Activated CD4-positive, alpha-beta memory T cell treated with anti-CD3 and anti-CD28 coated beads, Interleukin-2, amount 10 ng/mL, durations not matched to agents 7 days and 5 days (primary cell): ENCODE measurements around the gene MCRIP1. TPM values are rescaled to one million over a fixed set of nuclear protein-coding genes. Genes with fewer than 3 reads are reported as not detected.
A peak's percentile ranks its signal among the peaks of the same experiment; 100 is the strongest.

Experiments
- CTCF ChIA-PET: fragments of 350-600 bp; sonication (Branson Sonifier 250); formaldehyde crosslinking; loops from one replicate; lab custom pipeline; 2021; ENCODE audit warnings: antibody characterized with exemption, inconsistent platforms; lab: Charles Lee
- POLR2A ChIA-PET: fragments of 350-600 bp; sonication (Branson Sonifier 250); formaldehyde crosslinking; loops from one replicate; lab custom pipeline; 2021; ENCODE audit warnings: antibody characterized with exemption; lab: Charles Lee
- DNase-seq: peaks from one replicate; pipeline ENCODE4 v3.0.0-alpha.2; 2020
- H3K27ac Mint-ChIP-seq: one replicate; pipeline ENCODE4 v1.8.0; 2021; ENCODE audit warnings: mild to moderate bottlenecking, mixed read lengths
- H3K27me3 Mint-ChIP-seq: one replicate; pipeline ENCODE4 v1.8.0; 2021; ENCODE audit warnings: mixed read lengths
- H3K36me3 Mint-ChIP-seq: one replicate; pipeline ENCODE4 v1.8.0; 2021; ENCODE audit warnings: low read depth, mixed read lengths
- H3K4me1 Mint-ChIP-seq: one replicate; pipeline ENCODE4 v1.8.0; 2021; ENCODE audit warnings: mixed read lengths
- H3K4me3 Mint-ChIP-seq: one replicate; pipeline ENCODE4 v1.8.0; 2021; ENCODE audit warnings: mild to moderate bottlenecking, mixed read lengths
- H3K9me3 Mint-ChIP-seq: one replicate; pipeline ENCODE4 v1.8.0; 2021; ENCODE audit warnings: mixed read lengths
- total RNA-seq, 2 experiments: library from RNA; stranded (reverse); gene quantifications; one replicate each; pipeline ENCODE4 v1.2.3, GENCODE V29; 2021

MCRIP1 gene
- total RNA-seq, 2 experiments from 2014 or later: 37.1 to 38.2 TPM

DNA sequence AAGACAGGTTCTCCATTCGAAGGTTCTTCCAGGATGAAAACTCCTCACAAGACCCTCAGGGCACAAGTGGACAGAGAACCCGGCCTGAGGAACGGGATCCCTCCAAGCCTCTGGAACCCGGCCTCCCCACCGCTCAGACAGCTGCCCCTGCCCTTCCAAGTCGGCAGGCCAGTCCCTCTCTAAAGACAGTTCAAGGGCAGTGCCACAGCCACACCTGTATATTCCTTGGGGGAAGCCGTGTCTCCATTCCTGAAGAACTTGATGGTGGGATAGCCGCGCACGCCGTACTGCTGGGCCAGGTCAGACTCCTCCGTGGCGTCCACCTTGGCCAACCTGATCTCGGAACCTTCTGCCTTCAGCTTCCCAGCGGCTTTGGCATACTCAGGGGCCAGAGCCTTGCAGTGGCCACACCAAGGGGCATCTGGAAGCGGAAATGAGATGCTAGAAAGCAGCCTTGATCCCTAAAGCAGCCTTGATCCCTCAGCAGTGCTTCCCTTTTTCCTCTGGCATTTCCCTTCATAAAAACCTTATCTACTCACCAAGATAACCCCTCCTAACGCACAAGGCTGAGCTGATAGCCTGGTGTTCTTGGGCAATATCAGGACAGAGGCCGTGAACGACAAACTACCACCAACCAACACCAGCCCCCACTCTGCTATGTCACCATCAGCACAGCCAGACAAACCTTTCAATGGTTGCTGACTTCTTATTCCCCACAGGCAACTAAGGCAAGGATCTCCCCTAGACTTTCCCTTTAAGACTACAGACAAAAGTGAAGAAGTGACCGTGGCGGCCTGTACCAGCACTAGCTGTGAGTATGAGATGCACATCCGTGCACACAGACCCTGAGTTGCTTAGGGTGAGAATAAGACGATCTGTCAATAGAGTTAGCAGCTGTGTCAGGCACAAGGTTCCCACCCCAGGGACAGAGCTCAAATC lies 26.1 kb upstream of the MCRIP1 start:
- peak overlapping the region; percentile 98 for H3K4me3 Mint-ChIP-seq
- H3K27me3 Mint-ChIP-seq: no peaks in the 10 kb centered on the region
- ChIA-PET POLR2A (interaction anchor here (0.8 to 6.6 kb wide), 14 partner anchors 8 to 206 kb away, joined by 3 to 133 read pairs (median 5); partner anchors contain the start of genes ARHGDIA, ARL16, DUS1L and HGS), CTCF (interaction anchor here (1.0 to 1.3 kb wide), 3 partner anchors 11 to 156 kb away, joined by 3 to 5 read pairs (median 3); partner anchors contain the start of genes ARHGDIA, MCRIP1, MRPL12 and PPP1R27)
- H3K27ac Mint-ChIP-seq: peak overlapping the region; percentile 88
- no peaks in the 10 kb centered on the region for H3K9me3 Mint-ChIP-seq
- peaks cover 52% of the 10 kb centered on the region for H3K4me1 Mint-ChIP-seq
- H3K36me3 Mint-ChIP-seq: peaks cover 58% of the 10 kb centered on the region
- peak; percentile 20 for DNase-seq

DNA sequence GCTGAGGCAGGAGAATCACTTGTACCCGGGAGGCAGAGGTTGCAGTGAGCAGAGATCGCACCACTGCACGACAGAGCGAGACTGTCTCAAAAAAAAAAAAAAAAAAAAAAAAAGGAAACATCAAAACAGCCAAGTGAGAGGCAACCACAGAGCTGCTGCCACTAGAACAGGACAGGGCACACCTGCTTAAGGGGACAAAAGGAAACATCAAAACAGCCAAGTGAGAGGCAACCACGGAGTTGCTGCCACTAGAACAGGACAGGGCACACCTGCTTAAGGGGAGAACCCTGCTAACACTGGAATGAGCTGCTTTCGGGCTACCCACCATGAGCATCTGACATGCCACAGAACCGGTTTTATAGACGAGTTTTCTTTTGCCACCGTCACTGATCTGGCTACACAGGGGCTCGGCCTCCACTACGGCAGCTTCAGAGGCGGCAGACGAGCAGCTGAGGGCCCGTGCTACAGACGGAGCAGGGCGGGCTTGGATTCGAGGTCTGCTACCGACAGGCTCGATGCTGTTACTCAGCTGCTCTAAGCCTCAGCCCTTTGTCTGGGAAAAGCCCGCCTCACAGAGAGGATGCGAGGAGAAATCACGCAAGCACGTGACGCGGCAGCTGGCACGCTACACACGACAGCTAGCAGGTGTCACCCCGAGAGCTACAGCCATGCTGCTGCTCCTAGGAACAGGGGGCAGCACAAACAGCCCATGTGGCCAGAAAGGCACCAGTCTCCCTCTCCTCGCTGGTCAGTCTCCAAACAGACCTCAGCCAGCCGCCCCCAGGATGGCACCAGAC lies 25.3 kb upstream of the MCRIP1 start:
- CTCF ChIA-PET: no interaction called here
- Mint-ChIP-seq H3K27me3 (no peaks in the 10 kb centered on the region), H3K27ac (peak overlapping the region; percentile 88), H3K36me3 (peaks cover 60% of the 10 kb centered on the region), H3K4me1 (peaks cover 51% of the 10 kb centered on the region), H3K4me3 (peak overlapping the region; percentile 98), H3K9me3 (no peaks in the 10 kb centered on the region)
- no peak for DNase-seq
- POLR2A ChIA-PET: interaction anchor here (0.7 to 6.6 kb wide), 8 partner anchors 9 to 155 kb away, joined by 3 to 133 read pairs (median 6); partner anchors contain the start of genes ARHGDIA, MCRIP1 and MRPL12

DNA sequence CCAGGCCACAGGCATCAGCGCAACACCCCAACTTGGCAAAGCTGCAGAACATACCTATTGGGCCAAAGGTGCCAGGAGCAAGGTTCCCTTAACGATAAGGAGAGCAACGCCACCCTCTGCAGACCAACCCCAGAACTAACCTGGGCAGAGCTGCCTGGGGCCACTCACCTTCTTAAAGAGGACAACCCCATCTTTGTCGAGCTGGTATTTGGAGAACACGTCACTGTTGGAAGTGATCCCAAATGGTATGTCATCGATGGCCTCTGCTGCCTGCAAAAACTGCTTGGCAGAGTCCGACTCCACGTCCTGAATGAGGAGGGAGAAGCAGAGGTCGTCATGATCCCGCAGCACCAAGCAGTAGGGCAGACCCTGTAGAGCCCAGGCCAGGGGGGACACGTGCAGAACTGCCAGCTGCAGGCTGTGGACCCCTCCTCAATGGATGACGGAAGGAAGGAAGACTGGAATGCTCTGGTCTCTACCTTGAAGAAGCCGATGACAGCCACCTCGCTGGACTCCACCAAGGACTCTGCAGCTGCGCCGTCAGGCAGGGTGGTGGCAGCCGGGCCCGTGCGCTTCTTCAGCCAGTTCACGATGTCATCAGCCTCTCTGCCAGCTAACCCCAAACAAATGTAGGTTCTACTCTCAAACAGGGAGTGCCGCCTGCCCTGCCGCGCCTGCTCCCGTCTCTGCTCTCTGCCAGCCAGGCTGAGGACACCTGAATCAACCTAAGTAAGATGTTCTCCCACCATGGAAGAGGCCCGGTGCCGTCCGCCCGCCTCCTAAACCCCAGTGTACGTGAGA lies 22.1 kb upstream of the MCRIP1 start:
- no peaks in the 10 kb centered on the region for H3K27me3 Mint-ChIP-seq
- peaks cover 71% of the 10 kb centered on the region for H3K36me3 Mint-ChIP-seq
- H3K9me3 Mint-ChIP-seq: no peaks in the 10 kb centered on the region
- H3K4me3 Mint-ChIP-seq: no peak overlapping the region
- POLR2A ChIA-PET: interaction anchor here (0.7 to 1.8 kb wide), 8 partner anchors 12 to 124 kb away, joined by 3 to 7 read pairs (median 4); partner anchors contain the start of genes ARHGDIA, MCRIP1 and PPP1R27
- no peak overlapping the region for H3K27ac Mint-ChIP-seq
- peaks cover 38% of the 10 kb centered on the region for H3K4me1 Mint-ChIP-seq
- CTCF ChIA-PET: interaction anchor here (0.6 kb wide), 1 partner anchor 132 kb away, joined by 5 read pairs; no protein-coding TSS in a partner anchor
- DNase-seq: no peak

DNA sequence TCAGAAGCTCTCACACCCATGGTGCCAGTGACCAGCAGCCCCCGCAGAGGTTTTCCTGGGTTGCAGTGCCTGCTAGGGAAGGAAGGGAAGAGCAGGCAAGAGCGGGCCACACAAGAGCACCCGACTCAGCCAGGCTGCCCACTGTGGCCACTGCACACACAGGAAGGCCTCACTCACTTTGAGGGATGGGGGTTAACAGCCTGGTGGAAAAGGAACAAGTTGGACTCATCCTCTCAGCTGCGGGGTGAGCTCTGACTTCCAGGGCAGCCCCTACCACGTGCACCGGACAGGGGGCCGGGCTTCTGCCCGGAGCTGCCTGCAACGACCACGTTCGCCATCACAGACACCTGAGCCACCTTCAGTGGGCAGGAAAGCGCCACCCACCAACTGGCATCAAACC lies 19.1 kb upstream of the MCRIP1 start:
- ChIA-PET CTCF (no interaction called here), POLR2A (interaction anchor here (1.0 to 1.7 kb wide), 3 partner anchors 9 to 34 kb away, joined by 3 to 4 read pairs (median 3); partner anchors contain the start of gene P4HB)
- H3K27me3 Mint-ChIP-seq: no peaks in the 10 kb centered on the region
- no peak for DNase-seq
- no peaks in the 10 kb centered on the region for H3K9me3 Mint-ChIP-seq
- H3K4me3 Mint-ChIP-seq: no peak overlapping the region
- peaks cover 14% of the 10 kb centered on the region for H3K4me1 Mint-ChIP-seq
- no peak overlapping the region for H3K27ac Mint-ChIP-seq
- H3K36me3 Mint-ChIP-seq: peaks cover 52% of the 10 kb centered on the region

DNA sequence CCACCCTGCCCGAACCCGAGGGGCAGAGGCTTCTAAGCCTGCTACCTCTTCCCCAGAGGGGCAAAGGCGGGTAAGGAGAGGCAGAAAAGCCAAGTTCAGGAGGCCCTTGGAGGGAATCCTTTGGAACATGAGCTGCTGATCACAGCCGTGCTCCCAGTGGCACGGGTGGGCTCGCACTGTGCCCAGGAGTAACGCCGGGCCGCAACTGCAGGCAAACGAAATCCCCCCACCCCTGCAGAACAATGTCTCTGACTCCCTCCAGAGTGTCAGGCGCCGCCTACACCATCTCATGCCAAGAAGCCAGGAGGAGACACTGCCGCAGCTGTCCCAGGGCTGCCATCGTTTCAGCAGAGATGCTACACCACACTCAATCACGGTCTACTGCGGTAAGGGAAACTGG lies 18.3 kb upstream of the MCRIP1 start:
- Mint-ChIP-seq H3K9me3 (no peaks in the 10 kb centered on the region), H3K36me3 (peaks cover 58% of the 10 kb centered on the region), H3K27ac (no peak overlapping the region), H3K4me3 (no peak overlapping the region), H3K4me1 (peaks cover 12% of the 10 kb centered on the region), H3K27me3 (no peaks in the 10 kb centered on the region)
- ChIA-PET POLR2A (interaction anchor here (1.0 to 1.7 kb wide), 3 partner anchors 9 to 35 kb away, joined by 3 to 4 read pairs (median 3); partner anchors contain the start of genes MCRIP1 and P4HB), CTCF (interaction anchor here (0.6 kb wide), 1 partner anchor 14 kb away, joined by 5 read pairs; no protein-coding TSS in a partner anchor)
- DNase-seq: no peak

DNA sequence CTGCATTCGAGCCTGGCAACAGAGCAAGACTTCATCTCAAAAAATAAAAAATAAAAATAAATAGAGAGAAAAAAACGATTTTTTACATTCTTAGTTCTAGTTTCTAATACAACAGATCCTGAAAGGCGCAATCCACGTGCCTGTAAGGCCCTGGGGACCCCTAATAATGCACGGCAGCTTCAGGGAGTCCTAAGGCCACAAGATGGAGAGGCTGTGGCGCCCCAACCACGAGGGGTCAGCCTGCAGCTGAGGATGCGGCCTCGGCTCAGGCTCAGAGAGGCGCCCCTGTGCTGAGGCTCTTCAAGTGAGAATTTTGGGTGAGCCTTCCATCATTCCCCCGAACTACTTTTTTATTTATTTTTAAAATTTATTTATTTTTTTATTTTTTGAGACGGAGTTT lies 16.4 kb upstream of the MCRIP1 start:
- no peak overlapping the region for H3K4me3 Mint-ChIP-seq
- no peaks in the 10 kb centered on the region for H3K9me3 Mint-ChIP-seq
- H3K27me3 Mint-ChIP-seq: no peaks in the 10 kb centered on the region
- peaks cover 58% of the 10 kb centered on the region for H3K36me3 Mint-ChIP-seq
- no peak for DNase-seq
- CTCF ChIA-PET: no interaction called here
- H3K27ac Mint-ChIP-seq: no peak overlapping the region
- peaks cover 3% of the 10 kb centered on the region for H3K4me1 Mint-ChIP-seq
- POLR2A ChIA-PET: no interaction called here

DNA sequence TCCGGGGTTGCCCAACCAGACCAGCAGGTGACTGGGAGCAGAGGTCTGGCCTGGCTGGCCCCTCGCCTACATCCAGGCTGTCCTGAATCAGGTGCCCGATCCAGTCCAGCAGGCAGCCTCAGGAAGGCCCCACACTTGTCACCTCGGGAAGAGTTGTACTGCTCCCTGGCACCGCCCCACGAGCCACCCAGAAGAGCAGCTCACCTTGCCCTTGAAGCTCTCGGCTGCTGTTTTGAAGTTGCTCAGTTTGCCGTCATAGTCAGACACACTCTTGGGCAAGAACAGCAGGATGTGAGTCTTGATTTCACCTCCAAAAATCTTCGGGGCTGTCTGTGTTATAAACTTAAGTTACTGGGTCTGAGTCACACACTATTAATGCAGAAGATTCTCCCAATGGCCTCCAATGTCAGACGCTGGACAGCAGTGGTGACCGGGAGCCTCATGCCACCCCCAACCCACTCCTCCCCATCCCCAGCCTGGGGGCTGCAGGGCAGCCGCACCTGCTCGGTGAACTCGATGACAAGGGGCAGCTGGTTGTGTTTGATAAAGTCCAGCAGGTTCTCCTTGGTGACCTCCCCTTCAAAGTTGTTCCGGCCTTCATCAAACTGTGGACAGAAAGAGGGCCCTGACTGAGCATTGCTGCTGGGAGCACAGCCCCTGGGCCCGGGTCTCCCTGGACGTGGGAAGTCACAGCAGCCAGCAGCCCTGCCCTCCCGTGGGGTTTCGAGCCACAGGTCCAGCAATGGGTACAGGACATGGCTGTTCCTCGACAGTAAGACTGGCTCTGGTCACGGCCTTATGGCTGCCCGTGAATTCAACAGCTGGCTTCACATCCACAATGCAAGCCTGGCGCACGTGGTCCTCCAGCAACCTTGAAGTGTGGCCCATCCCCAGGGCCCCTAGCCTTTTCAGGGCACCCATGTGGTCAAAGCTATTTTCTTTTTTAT lies 13.9 kb upstream of the MCRIP1 start:
- POLR2A ChIA-PET: interaction anchor here (0.7 to 1.4 kb wide), 3 partner anchors 10 to 23 kb away, joined by 3 to 4 read pairs (median 4); partner anchors contain the start of gene MCRIP1
- DNase-seq: no peak

DNA sequence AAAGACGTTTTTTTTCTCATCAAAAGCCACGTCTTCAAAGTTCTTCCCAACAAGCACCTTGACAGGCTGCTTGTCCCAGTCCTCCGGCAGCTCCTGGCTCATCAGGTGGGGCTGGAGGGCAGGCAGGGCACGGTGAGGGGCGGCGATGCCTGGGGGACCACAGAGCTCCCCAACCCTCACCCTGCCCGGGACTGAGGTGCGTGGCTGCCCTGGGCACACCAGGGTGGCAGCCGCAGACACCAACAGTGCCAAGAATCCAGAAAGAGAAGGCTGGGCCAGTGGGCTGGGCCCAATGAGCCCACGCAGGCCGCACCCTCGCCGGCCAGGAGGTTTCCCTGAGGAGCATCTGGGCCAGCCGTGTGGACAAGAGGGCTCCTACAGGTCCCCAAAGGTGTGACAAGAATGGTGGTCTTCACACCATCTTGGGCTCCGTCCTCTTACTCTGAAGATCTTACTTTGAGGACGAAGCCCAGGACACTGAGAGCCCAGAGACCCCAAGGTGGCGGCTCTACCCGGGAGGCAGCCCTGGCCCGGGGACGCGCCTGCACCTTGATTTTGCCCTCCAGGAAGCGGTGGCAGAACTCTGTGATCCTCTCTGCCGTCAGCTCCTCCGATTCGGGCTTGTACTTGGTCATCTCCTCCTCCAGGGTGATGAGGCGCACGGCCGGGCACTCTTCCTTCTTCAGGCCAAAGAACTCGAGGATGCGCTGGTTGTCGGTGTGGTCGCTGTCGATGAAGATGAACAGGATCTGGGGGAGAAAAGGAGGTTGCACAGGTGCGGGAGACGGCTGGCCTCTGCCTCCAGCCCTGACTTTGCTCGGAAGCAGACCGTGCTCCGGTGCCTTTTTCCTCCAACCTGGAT lies 13.0 kb upstream of the MCRIP1 start:
- H3K9me3 Mint-ChIP-seq: no peaks in the 10 kb centered on the region
- no peaks in the 10 kb centered on the region for H3K27me3 Mint-ChIP-seq
- no peak overlapping the region for H3K4me3 Mint-ChIP-seq
- DNase-seq: no peak
- H3K27ac Mint-ChIP-seq: no peak overlapping the region
- no peaks in the 10 kb centered on the region for H3K4me1 Mint-ChIP-seq
- ChIA-PET CTCF (no interaction called here), POLR2A (interaction anchor here (1.0 to 1.4 kb wide), 4 partner anchors 9 to 13 kb away, joined by 3 to 4 read pairs (median 4); partner anchors contain the start of gene MCRIP1)
- peaks cover 46% of the 10 kb centered on the region for H3K36me3 Mint-ChIP-seq

More for the DNA sequence above, 13.9 kb upstream of the MCRIP1 start:
- Mint-ChIP-seq H3K4me1 (no peaks in the 10 kb centered on the region), H3K36me3 (peaks cover 55% of the 10 kb centered on the region), H3K9me3 (no peaks in the 10 kb centered on the region), H3K27me3 (no peaks in the 10 kb centered on the region), H3K4me3 (no peak overlapping the region), H3K27ac (no peak overlapping the region)
- CTCF ChIA-PET: no interaction called here

DNA sequence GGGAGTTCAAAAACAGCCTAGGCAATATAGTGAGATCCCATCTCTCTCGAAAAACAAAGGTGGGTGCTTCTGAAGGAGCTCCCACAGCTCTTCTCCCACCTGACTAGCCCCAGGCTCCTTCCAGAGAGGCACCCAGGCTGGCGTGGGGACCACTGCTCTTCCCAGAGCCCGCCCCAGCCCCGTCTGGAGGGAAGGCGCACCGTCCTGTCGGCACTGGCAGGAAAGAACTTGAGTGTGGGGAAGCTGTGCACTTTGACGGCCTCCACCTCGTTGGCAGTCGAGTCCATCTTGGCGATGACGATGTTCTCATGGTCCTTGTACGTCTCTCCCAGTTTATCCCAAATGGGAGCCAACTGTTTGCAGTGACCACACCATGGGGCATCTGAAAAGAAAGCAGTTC lies 12.3 kb upstream of the MCRIP1 start:
- H3K27ac Mint-ChIP-seq: no peak overlapping the region
- no peaks in the 10 kb centered on the region for H3K4me1 Mint-ChIP-seq
- no peak overlapping the region for H3K4me3 Mint-ChIP-seq
- no peaks in the 10 kb centered on the region for H3K9me3 Mint-ChIP-seq
- no peak for DNase-seq
- ChIA-PET CTCF (no interaction called here), POLR2A (interaction anchor here (1.0 to 1.4 kb wide), 3 partner anchors 8 to 13 kb away, joined by 3 to 4 read pairs (median 3); partner anchors contain the start of gene MCRIP1)
- H3K36me3 Mint-ChIP-seq: peaks cover 44% of the 10 kb centered on the region
- H3K27me3 Mint-ChIP-seq: no peaks in the 10 kb centered on the region

DNA sequence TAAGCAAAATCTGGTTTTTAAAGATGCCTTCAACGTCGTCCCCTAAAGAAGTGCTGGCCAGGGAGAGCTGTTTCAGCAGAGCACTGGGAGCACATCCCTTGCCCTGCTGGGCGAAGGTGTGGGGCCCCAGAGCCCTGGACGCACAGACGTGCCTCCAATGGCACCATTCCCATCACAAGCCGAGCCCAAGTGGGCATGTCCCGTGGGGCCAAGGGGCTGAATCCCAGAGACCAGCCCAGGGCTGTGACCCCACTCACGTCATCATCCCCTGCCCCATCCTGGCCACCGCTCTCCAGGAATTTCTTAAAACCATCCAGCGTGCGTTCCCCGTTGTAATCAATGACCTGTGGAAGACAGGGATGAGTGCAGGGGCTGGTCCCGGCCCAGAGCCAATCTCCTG lies 11.8 kb upstream of the MCRIP1 start:
- Mint-ChIP-seq H3K9me3 (no peaks in the 10 kb centered on the region), H3K27me3 (no peaks in the 10 kb centered on the region), H3K36me3 (peaks cover 44% of the 10 kb centered on the region), H3K4me1 (no peaks in the 10 kb centered on the region), H3K27ac (no peak overlapping the region), H3K4me3 (no peak overlapping the region)
- no peak for DNase-seq
- POLR2A ChIA-PET: interaction anchor here (1.0 to 1.4 kb wide), 2 partner anchors 12 to 13 kb away, joined by 3 to 4 read pairs; partner anchors contain the start of gene MCRIP1
- CTCF ChIA-PET: no interaction called here
